WTC11 (cell line): ENCODE measurements around the gene AURKA.

Experiments used
- GABPB1 ChIP-seq: sonication (generic); formaldehyde crosslinking; IDR thresholded peaks from 2 replicates; pipeline ENCODE4 v1.8.1; 2023; ENCODE audit warnings: mild to moderate bottlenecking, missing genetic modification reagents
- HMGA2 ChIP-seq: fragments of 250-450 bp; sonication (Bioruptor Pico); IDR thresholded peaks from 2 replicates; pipeline ENCODE4 v1.4.0; 2021; ENCODE audit warnings: mild to moderate bottlenecking, moderate library complexity
- MYBL2 ChIP-seq: sonication (generic); formaldehyde crosslinking; IDR thresholded peaks from 2 replicates; pipeline ENCODE4 v1.8.1; 2023; ENCODE audit warnings: mild to moderate bottlenecking, moderate library complexity, missing genetic modification reagents
- NR3C1 ChIP-seq: sonication (generic); formaldehyde crosslinking; conservative IDR thresholded peaks from 2 replicates; pipeline ENCODE4 v1.8.1; 2023; ENCODE audit warnings: low read depth, mild to moderate bottlenecking, missing genetic modification reagents
- TF ChIP-seq, protein P1 (sequence below): fragments of 200-600 bp; IDR thresholded peaks from 2 replicates; pipeline ENCODE4 v1.8.0; 2022; ENCODE audit warnings: antibody characterized with exemption
- TF ChIP-seq, protein P2 (sequence below): sonication (generic); formaldehyde crosslinking; IDR thresholded peaks from 2 replicates; pipeline ENCODE4 v1.8.0; 2022; ENCODE audit warnings: mild to moderate bottlenecking, missing genetic modification reagents

DNA sequence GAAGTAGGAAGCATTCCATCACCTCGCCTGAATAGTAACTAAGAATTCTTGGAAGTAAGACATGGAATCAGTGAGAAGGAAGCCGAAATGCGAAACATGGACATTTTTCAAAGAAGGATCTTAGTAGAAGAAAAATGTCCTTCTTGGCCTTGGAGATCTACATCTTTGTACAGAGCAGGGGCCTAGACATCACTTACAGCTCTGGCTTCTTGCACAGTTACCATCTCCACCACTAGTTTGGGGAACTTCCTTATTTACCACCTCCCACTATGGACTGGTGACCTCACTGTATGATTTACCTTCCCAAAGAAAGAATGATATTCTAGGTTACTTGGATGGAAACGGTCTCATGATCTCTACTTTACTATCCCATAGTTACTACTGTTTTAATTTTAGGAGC lies 35.8 kb upstream of the AURKA start:
- TF ChIP-seq MYBL2 (CRISPR knock-in tag) (no peak), GABPB1 (CRISPR knock-in tag) (no peak), NR3C1 (CRISPR knock-in tag) (no peak), HMGA2 (no peak)
- TF ChIP-seq, protein P1, sequence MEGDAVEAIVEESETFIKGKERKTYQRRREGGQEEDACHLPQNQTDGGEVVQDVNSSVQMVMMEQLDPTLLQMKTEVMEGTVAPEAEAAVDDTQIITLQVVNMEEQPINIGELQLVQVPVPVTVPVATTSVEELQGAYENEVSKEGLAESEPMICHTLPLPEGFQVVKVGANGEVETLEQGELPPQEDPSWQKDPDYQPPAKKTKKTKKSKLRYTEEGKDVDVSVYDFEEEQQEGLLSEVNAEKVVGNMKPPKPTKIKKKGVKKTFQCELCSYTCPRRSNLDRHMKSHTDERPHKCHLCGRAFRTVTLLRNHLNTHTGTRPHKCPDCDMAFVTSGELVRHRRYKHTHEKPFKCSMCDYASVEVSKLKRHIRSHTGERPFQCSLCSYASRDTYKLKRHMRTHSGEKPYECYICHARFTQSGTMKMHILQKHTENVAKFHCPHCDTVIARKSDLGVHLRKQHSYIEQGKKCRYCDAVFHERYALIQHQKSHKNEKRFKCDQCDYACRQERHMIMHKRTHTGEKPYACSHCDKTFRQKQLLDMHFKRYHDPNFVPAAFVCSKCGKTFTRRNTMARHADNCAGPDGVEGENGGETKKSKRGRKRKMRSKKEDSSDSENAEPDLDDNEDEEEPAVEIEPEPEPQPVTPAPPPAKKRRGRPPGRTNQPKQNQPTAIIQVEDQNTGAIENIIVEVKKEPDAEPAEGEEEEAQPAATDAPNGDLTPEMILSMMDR = no peak
- TF ChIP-seq, protein P2, sequence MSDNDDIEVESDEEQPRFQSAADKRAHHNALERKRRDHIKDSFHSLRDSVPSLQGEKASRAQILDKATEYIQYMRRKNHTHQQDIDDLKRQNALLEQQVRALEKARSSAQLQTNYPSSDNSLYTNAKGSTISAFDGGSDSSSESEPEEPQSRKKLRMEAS (CRISPR knock-in tag) = no peak
